ENCODE results near the gene C11orf21.

GRCh38 chr11:2331404-2331803 lies 29.7 kb upstream of the C11orf21 start:
- TF ChIP-seq CTCF (IDR thresholded peaks at IDR 0.05; ENCODE audit: insufficient read depth, low read length, poor library complexity, severe bottlenecking) (no peak), EZH2phosphoT487 (conservative IDR thresholded peaks at IDR 0.05; ENCODE audit: low read length) (no peak)
